MM.1S (cell line): Measurements from ENCODE around the gene NXPH2.

Experiments used
- DNase-seq: peaks from one replicate; pipeline ENCODE4 v3.0.0-alpha.2; 2015
- H2AFZ ChIP-seq: fragments of 300-600 bp; sonication (generic); 2 replicates; pipeline ENCODE4 v1.6.0; 2016; ENCODE audit warnings: antibody characterized with exemption, low read length
- H3F3A ChIP-seq: fragments of 300-600 bp; sonication (generic); 2 replicates; pipeline ENCODE4 v1.6.1; 2016; ENCODE audit warnings: mild to moderate bottlenecking, antibody characterized with exemption, low read length, moderate library complexity, mixed read lengths; ENCODE audit not compliant: insufficient read depth
- H3K27ac ChIP-seq: fragments of 300-600 bp; sonication (generic); 2 replicates; pipeline ENCODE4 v1.5.1; 2016; ENCODE audit warnings: mild to moderate bottlenecking, low read length
- H3K27me3 ChIP-seq: fragments of 300-600 bp; sonication (generic); replicated peaks from 2 replicates; pipeline ENCODE4 v1.6.0; 2016; ENCODE audit warnings: low read length; ENCODE audit not compliant: insufficient read depth
- H3K36me3 ChIP-seq: fragments of 300-600 bp; sonication (generic); replicated peaks from 2 replicates; pipeline ENCODE4 v1.6.1; 2016; ENCODE audit warnings: mild to moderate bottlenecking, low read length, mixed read lengths; ENCODE audit not compliant: insufficient read depth
- H3K4me1 ChIP-seq: fragments of 300-600 bp; sonication (generic); 2 replicates; pipeline ENCODE4 v1.6.1; 2016; ENCODE audit warnings: low read length, mixed read lengths
- H3K4me2 ChIP-seq: fragments of 300-600 bp; sonication (generic); 2 replicates; pipeline ENCODE4 v1.6.0; 2016; ENCODE audit warnings: low read depth, low read length
- H3K4me3 ChIP-seq: fragments of 300-600 bp; sonication (generic); 2 replicates; pipeline ENCODE4 v1.5.1; 2016; ENCODE audit warnings: low read length, mixed read lengths
- H3K79me2 ChIP-seq: fragments of 300-600 bp; sonication (generic); 2 replicates; pipeline ENCODE4 v1.6.1; 2016; ENCODE audit warnings: mixed run types, low read length, mixed read lengths
- H3K9ac ChIP-seq: fragments of 300-600 bp; sonication (generic); 2 replicates; pipeline ENCODE4 v1.6.1; 2016; ENCODE audit warnings: low read length, mixed read lengths
- H3K9me2 ChIP-seq: fragments of 300-600 bp; sonication (generic); replicated peaks from 2 replicates; pipeline ENCODE4 v1.6.1; 2016; ENCODE audit warnings: mild to moderate bottlenecking, low read length, mixed read lengths; ENCODE audit not compliant: insufficient read depth
- H3K9me3 ChIP-seq: fragments of 300-600 bp; sonication (generic); replicated peaks from 2 replicates; pipeline ENCODE4 v1.6.1; 2016; ENCODE audit warnings: mild to moderate bottlenecking, low read length, mixed read lengths; ENCODE audit not compliant: insufficient read depth
- H4K20me1 ChIP-seq: fragments of 300-600 bp; sonication (generic); 2 replicates; pipeline ENCODE4 v1.6.1; 2016; ENCODE audit warnings: mild to moderate bottlenecking, low read length, moderate library complexity, mixed read lengths; ENCODE audit not compliant: insufficient read depth
- CTCF ChIP-seq: fragments of 300-600 bp; sonication (generic); IDR thresholded peaks from 2 replicates; pipeline ENCODE4 v1.5.1; 2016; ENCODE audit warnings: antibody characterized with exemption, low read length, mixed read lengths
- EZH2 ChIP-seq: fragments of 300-600 bp; sonication (generic); optimal IDR thresholded peaks from 2 replicates; pipeline ENCODE3; 2017; ENCODE audit warnings: low read depth, mild to moderate bottlenecking, antibody characterized with exemption, low read length, mixed read lengths
- EZH2phosphoT487 ChIP-seq: fragments of 300-600 bp; sonication (generic); IDR thresholded peaks from 2 replicates; pipeline ENCODE4 v1.6.1; 2018; ENCODE audit warnings: antibody characterized with exemption, low read length

The NXPH2 gene

GRCh38 chr2:138640921-138641676 lies 139.1 kb downstream of the NXPH2 start:
- Histone ChIP-seq H3K9ac (no peak overlapping the region), H3K79me2 (no peaks in the 10 kb centered on the region)
- TF ChIP-seq EZH2phosphoT487: no peak
- no peak for TF ChIP-seq CTCF
- TF ChIP-seq EZH2: no peak

GRCh38 chr2:138637686-138638085 lies 142.5 kb downstream of the NXPH2 start:
- Histone ChIP-seq H3K79me2 (no peaks in the 10 kb centered on the region), H3K4me3 (no peak overlapping the region), H3K9me2 (no peaks in the 10 kb centered on the region), H3F3A (no peaks in the 10 kb centered on the region), H3K36me3 (no peaks in the 10 kb centered on the region), H4K20me1 (no peaks in the 10 kb centered on the region), H3K4me1 (no peaks in the 10 kb centered on the region), H3K27ac (no peak overlapping the region), H2AFZ (no peak overlapping the region), H3K9me3 (no peaks in the 10 kb centered on the region), H3K4me2 (no peak overlapping the region), H3K9ac (no peak overlapping the region), H3K27me3 (no peaks in the 10 kb centered on the region)
- TF ChIP-seq EZH2phosphoT487 (no peak), EZH2 (no peak), CTCF (no peak)
- DNase-seq: no peak

More at GRCh38 chr2:138640921-138641676, 139.1 kb downstream of the NXPH2 start:
- Histone ChIP-seq H3K27ac (no peak overlapping the region), H3K36me3 (no peaks in the 10 kb centered on the region), H3K4me1 (no peaks in the 10 kb centered on the region), H3K9me2 (no peaks in the 10 kb centered on the region), H3K4me2 (no peak overlapping the region), H3K27me3 (no peaks in the 10 kb centered on the region), H3K9me3 (no peaks in the 10 kb centered on the region), H4K20me1 (no peaks in the 10 kb centered on the region), H3F3A (no peaks in the 10 kb centered on the region), H3K4me3 (no peak overlapping the region), H2AFZ (no peak overlapping the region)
- no peak for DNase-seq

GRCh38 chr2:138637061-138637460 lies 143.1 kb downstream of the NXPH2 start:
- no peak overlapping the region for H2AFZ ChIP-seq
- no peaks in the 10 kb centered on the region for H3K79me2 ChIP-seq
- no peak overlapping the region for H3K4me3 ChIP-seq
- no peaks in the 10 kb centered on the region for H3F3A ChIP-seq
- no peaks in the 10 kb centered on the region for H3K9me2 ChIP-seq
- no peak overlapping the region for H3K27ac ChIP-seq
- H4K20me1 ChIP-seq: no peaks in the 10 kb centered on the region
- no peaks in the 10 kb centered on the region for H3K36me3 ChIP-seq
- TF ChIP-seq EZH2phosphoT487: no peak
- TF ChIP-seq CTCF: no peak
- TF ChIP-seq EZH2: no peak
- no peaks in the 10 kb centered on the region for H3K27me3 ChIP-seq
- H3K4me1 ChIP-seq: no peaks in the 10 kb centered on the region
- no peak overlapping the region for H3K9ac ChIP-seq
- H3K4me2 ChIP-seq: no peak overlapping the region
- DNase-seq: no peak
- H3K9me3 ChIP-seq: no peaks in the 10 kb centered on the region
